IMR-90 (cell line): ENCODE measurements around the gene PRAMEF12. TPM values are rescaled to one million over a fixed set of nuclear protein-coding genes. Genes with fewer than 3 reads are reported as not detected.

ENCODE experiments used
- ATAC-seq: fragments of 200-7000 bp; cut with Tn5 transposase; 2 replicates; pipeline ENCODE4 v1.9.1; 2020; ENCODE audit warnings: low read depth, mild to moderate bottlenecking, moderate library complexity
- BruUV-seq: library from RNA; stranded (reverse); fragments of 400-500 nt; replicated peaks from 2 replicates; lab custom pipeline; 2021; lab: Mats Ljungman, UMichigan
- CTCF ChIA-PET: fragments of 300-600 bp; formaldehyde crosslinking; extraction: SDS; loops from one replicate; lab custom pipeline; 2021; ENCODE audit warnings: antibody characterized with exemption; lab: Yijun Ruan, JAX
- POLR2A ChIA-PET: fragments of 300-600 bp; sonication (Branson Sonifier 250); formaldehyde crosslinking; loops from one replicate; lab custom pipeline; 2022; ENCODE audit warnings: antibody characterized with exemption; ENCODE audit not compliant: unreplicated experiment; lab: Charles Lee
- DNase-seq: peaks from one replicate; pipeline ENCODE4 v3.0.0; 2013
- H2AFZ ChIP-seq: replicated peaks from 2 replicates; pipeline ENCODE3; 2013; ENCODE audit warnings: low read length, mild to moderate bottlenecking; ENCODE audit not compliant: poor library complexity
- H2AK5ac ChIP-seq: 2 replicates; pipeline ENCODE4 v1.6.1; 2013; ENCODE audit warnings: low read depth, low read length, inconsistent platforms
- H2AK9ac ChIP-seq: replicated peaks from 2 replicates; pipeline ENCODE3; 2013; ENCODE audit warnings: mild to moderate bottlenecking, low read depth, low read length, moderate library complexity; ENCODE audit not compliant: poor library complexity
- H2BK120ac ChIP-seq: 2 replicates; pipeline ENCODE4 v1.6.1; 2013; ENCODE audit warnings: low read depth, low read length, inconsistent platforms
- H2BK15ac ChIP-seq: 3 replicates; pipeline ENCODE4 v1.6.1; 2013; ENCODE audit warnings: low read depth, low read length, inconsistent platforms
- H2BK20ac ChIP-seq: 2 replicates; pipeline ENCODE4 v1.6.1; 2013; ENCODE audit warnings: low read depth, mild to moderate bottlenecking, inconsistent platforms, low read length, moderate library complexity
- H2BK5ac ChIP-seq: 2 replicates; pipeline ENCODE4 v1.6.1; 2013; ENCODE audit warnings: mild to moderate bottlenecking, low read depth, low read length, inconsistent platforms; ENCODE audit not compliant: poor library complexity, severe bottlenecking
- H3K14ac ChIP-seq: replicated peaks from 2 replicates; pipeline ENCODE4 v1.6.1; 2013; ENCODE audit warnings: low read depth, low read length, inconsistent platforms
- H3K18ac ChIP-seq: 2 replicates; pipeline ENCODE4 v1.6.1; 2013; ENCODE audit warnings: low read depth, low read length, control low read depth
- H3K23ac ChIP-seq: 2 replicates; pipeline ENCODE4 v1.6.1; 2013; ENCODE audit warnings: low read depth, low read length, inconsistent platforms
- H3K27ac ChIP-seq: 2 replicates; pipeline ENCODE4 v1.5.1; 2013; ENCODE audit warnings: mild to moderate bottlenecking, control low read depth, low read length; ENCODE audit not compliant: insufficient read depth
- H3K27me3 ChIP-seq: 2 replicates; pipeline ENCODE4 v1.6.1; 2013; ENCODE audit warnings: low read length; ENCODE audit not compliant: control insufficient read depth, insufficient read depth
- H3K36me3 ChIP-seq: 2 replicates; pipeline ENCODE4 v1.6.1; 2013; ENCODE audit warnings: low read length, mixed read lengths; ENCODE audit not compliant: control insufficient read depth, insufficient read depth
- H3K4ac ChIP-seq: 2 replicates; pipeline ENCODE4 v1.6.1; 2013; ENCODE audit warnings: low read depth, low read length, inconsistent platforms
- H3K4me1 ChIP-seq: 2 replicates; pipeline ENCODE4 v1.6.1; 2013; ENCODE audit warnings: low read length, mixed read lengths; ENCODE audit not compliant: control insufficient read depth, insufficient read depth
- H3K4me2 ChIP-seq: 2 replicates; pipeline ENCODE4 v1.6.1; 2013; ENCODE audit warnings: low read depth, mild to moderate bottlenecking, control low read depth, low read length, moderate library complexity
- H3K4me3 ChIP-seq: 2 replicates; pipeline ENCODE4 v1.5.1; 2013; ENCODE audit warnings: low read depth, mild to moderate bottlenecking, control low read depth, low read length, moderate library complexity; ENCODE audit not compliant: insufficient read depth
- H3K56ac ChIP-seq: 2 replicates; pipeline ENCODE4 v1.6.1; 2013; ENCODE audit warnings: low read length, inconsistent platforms; ENCODE audit not compliant: insufficient read depth; ENCODE audit errors: extremely low read depth
- H3K79me1 ChIP-seq, 2 experiments: 2 replicates each; pipeline ENCODE4 v1.6.1; 2013; ENCODE audit warnings: low read length in 2 of 2, inconsistent platforms in 1 of 2, low read depth in 1 of 2
- H3K9ac ChIP-seq: 2 replicates; pipeline ENCODE4 v1.6.1; 2013; ENCODE audit warnings: low read depth, low read length, control low read depth
- H3K9me1 ChIP-seq: 2 replicates; pipeline ENCODE4 v1.6.1; 2013; ENCODE audit warnings: low read length, inconsistent platforms; ENCODE audit not compliant: insufficient read depth
- H3K9me3 ChIP-seq: 2 replicates; pipeline ENCODE4 v1.6.1; 2013; ENCODE audit warnings: low read length; ENCODE audit not compliant: control insufficient read depth, insufficient read depth
- H4K20me1 ChIP-seq: 2 replicates; pipeline ENCODE4 v1.6.1; 2013; ENCODE audit warnings: low read length, inconsistent platforms; ENCODE audit not compliant: insufficient read depth
- H4K5ac ChIP-seq: 2 replicates; pipeline ENCODE4 v1.6.1; 2013; ENCODE audit warnings: mild to moderate bottlenecking, low read depth, low read length, control low read depth
- H4K8ac ChIP-seq, 2 experiments: 2 replicates each; pipeline ENCODE4 v1.6.1; 2013; ENCODE audit warnings: low read depth in 2 of 2, low read length in 2 of 2, control low read depth in 1 of 2, inconsistent platforms in 1 of 2
- H4K91ac ChIP-seq: 2 replicates; pipeline ENCODE4 v1.6.1; 2013; ENCODE audit warnings: low read depth, low read length, inconsistent platforms; ENCODE audit not compliant: insufficient read depth
- CHD1 ChIP-seq: IDR thresholded peaks from 2 replicates; pipeline ENCODE4 v1.6.1; 2012; ENCODE audit warnings: low read depth, low read length, improper control_type of control experiment
- ELK1 ChIP-seq: fragments of 150-350 bp; IDR thresholded peaks from 2 replicates; pipeline ENCODE4 v1.6.1; 2016; ENCODE audit warnings: low read depth, mild to moderate bottlenecking, low read length, moderate library complexity, borderline replicate concordance
- MAZ ChIP-seq: IDR thresholded peaks from 2 replicates; pipeline ENCODE4 v1.6.1; 2012; ENCODE audit warnings: low read depth, mild to moderate bottlenecking, low read length, improper control_type of control experiment, moderate library complexity, borderline replicate concordance
- RCOR1 ChIP-seq: IDR thresholded peaks from 2 replicates; pipeline ENCODE4 v1.6.1; 2012; ENCODE audit warnings: mild to moderate bottlenecking, low read length, improper control_type of control experiment; ENCODE audit not compliant: insufficient replicate concordance
- RFX5 ChIP-seq: IDR thresholded peaks from 2 replicates; pipeline ENCODE4 v1.8.0; 2012; ENCODE audit warnings: low read depth, mild to moderate bottlenecking, low read length, moderate library complexity
- SMC3 ChIP-seq: fragments of 150-350 bp; IDR thresholded peaks from 2 replicates; pipeline ENCODE4 v1.6.1; 2016; ENCODE audit warnings: low read depth, mild to moderate bottlenecking, antibody characterized with exemption, low read length, moderate library complexity
- WGBS, 2 experiments: methylation state at CpG; one replicate each; pipeline versions ENCODE4 v1.1.5 to v1.1.7; 2013; ENCODE audit warnings: missing lambda C conversion rate in 2 of 2; ENCODE audit not compliant: insufficient read length in 1 of 2; ENCODE audit errors: extremely low coverage in 2 of 2; 5-methylcytosine and 5-hydroxymethylcytosine counted together
- dilution Hi-C: fragments of 300-500 bp; cut with HindIII; formaldehyde crosslinking; loops from one replicate; pipeline ENCODE4 v1.14.3; 2018; ENCODE audit warnings: low sequenced_read_pairs; ENCODE audit not compliant: unreplicated experiment
- in situ Hi-C: fragments of 300-500 bp; cut with MboI; formaldehyde crosslinking; loops from 3 replicates; pipeline ENCODE4 v1.14.3; 2019; ENCODE audit warnings: low sequenced_read_pairs, inconsistent platforms, mixed read lengths
- intact Hi-C: fragments of 100-400 bp; cut with micrococcal nuclease; formaldehyde crosslinking; loops from 2 replicates; pipeline ENCODE4 v1.10.0; 2022
- polyA plus RNA-seq, 3 experiments: library from polyadenylated mRNA; depleted of rRNA; stranded (reverse); fragments of >200 nt; gene quantifications; 2 replicates each; pipeline ENCODE4 v1.2.3, GENCODE V29; 2012; ENCODE audit warnings: low replicate concordance in 1 of 3
- total RNA-seq: library from RNA; depleted of rRNA; stranded (reverse); fragments of >200 nt; gene quantifications from 2 replicates; pipeline ENCODE4 v1.2.3, GENCODE V29; 2012
- TF ChIP-seq, protein P1 (sequence below): fragments of 150-350 bp; IDR thresholded peaks from 2 replicates; pipeline ENCODE4 v1.6.1; 2017; ENCODE audit warnings: mild to moderate bottlenecking, antibody characterized with exemption, low read length, low read depth

PRAMEF12 gene
- total and polyA plus RNA-seq, 2 of the 4 experiments (the other 2 are of a cell fraction) = not detected

DNA sequence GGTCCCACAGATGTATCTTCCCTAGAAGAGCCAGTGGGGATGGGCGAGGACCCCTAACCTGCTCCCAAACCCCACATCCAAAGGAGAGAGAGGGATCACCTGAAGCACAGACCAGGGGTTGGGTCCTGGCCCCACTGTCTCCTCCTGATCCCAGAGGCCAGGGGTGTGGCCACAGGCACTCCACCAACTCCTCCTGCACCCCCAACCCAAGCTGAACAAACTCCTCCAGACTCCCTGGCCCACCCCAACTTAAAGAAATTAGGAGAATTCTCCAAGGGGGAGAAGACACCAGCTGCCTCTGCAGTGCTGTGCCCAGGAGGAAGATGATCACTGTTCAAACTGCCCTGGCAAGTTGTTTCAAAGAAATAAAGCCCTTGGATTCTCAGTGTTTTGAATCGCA, 4.5 kb upstream of the PRAMEF12 start:
- Histone ChIP-seq H3K9me3 (peaks cover 25% of the 10 kb centered on the region; the same call in 1 of the 2 replicates), H3K36me3 (no peaks in the 10 kb centered on the region), H2BK5ac (no peak overlapping the region), H3K14ac (no peak overlapping the region), H3K9ac (no peak overlapping the region), H2BK120ac (no peak overlapping the region), H2BK15ac (no peak overlapping the region), H2AK5ac (no peak overlapping the region), H2BK20ac (no peak overlapping the region), H4K91ac (no peak overlapping the region), H3K4me3 (no peak overlapping the region), H2AK9ac (no peak overlapping the region), H3K56ac (no peak overlapping the region), H3K27ac (no peak overlapping the region), H4K20me1 (no peaks in the 10 kb centered on the region), H3K4me2 (no peak overlapping the region), H4K8ac (no peak overlapping the region), H3K4me1 (no peaks in the 10 kb centered on the region), H3K23ac (no peak overlapping the region), H3K27me3 (no peaks in the 10 kb centered on the region), H3K4ac (no peak overlapping the region), H4K5ac (no peak overlapping the region), H3K9me1 (no peaks in the 10 kb centered on the region), H3K79me1 (no peaks in the 10 kb centered on the region), H2AFZ (no peak overlapping the region), H3K18ac (no peak overlapping the region)
- ATAC-seq (no peak), DNase-seq (no peak)
- ChIA-PET POLR2A (no interaction called here), CTCF (no interaction called here)
- in situ Hi-C loops = no loop called here
- TF ChIP-seq ELK1 = no peak
- TF ChIP-seq, protein P1, sequence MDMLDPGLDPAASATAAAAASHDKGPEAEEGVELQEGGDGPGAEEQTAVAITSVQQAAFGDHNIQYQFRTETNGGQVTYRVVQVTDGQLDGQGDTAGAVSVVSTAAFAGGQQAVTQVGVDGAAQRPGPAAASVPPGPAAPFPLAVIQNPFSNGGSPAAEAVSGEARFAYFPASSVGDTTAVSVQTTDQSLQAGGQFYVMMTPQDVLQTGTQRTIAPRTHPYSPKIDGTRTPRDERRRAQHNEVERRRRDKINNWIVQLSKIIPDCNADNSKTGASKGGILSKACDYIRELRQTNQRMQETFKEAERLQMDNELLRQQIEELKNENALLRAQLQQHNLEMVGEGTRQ = no peak
- no peak for TF ChIP-seq RFX5
- no peak for TF ChIP-seq MAZ
- TF ChIP-seq RCOR1 = no peak
- TF ChIP-seq CHD1 = no peak
- TF ChIP-seq SMC3 = no peak
- no TSS peak for BruUV-seq
- WGBS, 2 experiments = no CpG with 5 or more reads among the region's 2 CpGs
- dilution Hi-C loops = no loop called here
- intact Hi-C loops = no loop called here
